H1 (cell line): ENCODE measurements around the gene BTNL8. TPM values are rescaled to one million over a fixed set of nuclear protein-coding genes. Genes with fewer than 3 reads are reported as not detected.

Source experiments
- CTCF ChIA-PET: fragments of 300-600 bp; sonication (Branson Sonifier 250); formaldehyde crosslinking; loops from one replicate; lab custom pipeline; 2021; ENCODE audit not compliant: partially characterized antibody; lab: Charles Lee
- POLR2A ChIA-PET: fragments of 300-600 bp; sonication (Branson Sonifier 250); formaldehyde crosslinking; loops from one replicate; lab custom pipeline; 2021; ENCODE audit warnings: inconsistent platforms; ENCODE audit not compliant: partially characterized antibody; lab: Charles Lee
- DNase-seq, 2 experiments: peaks; one replicate each; pipeline versions ENCODE4 v3.0.0 to v3.0.0-alpha.2; 2010 to 2022; ENCODE audit warnings: low spot score in 2 of 2, low read depth in 1 of 2, mixed read lengths in 1 of 2
- FAIRE-seq: peaks from 2 replicates; lab custom pipeline; 2011; peaks lifted over from hg19 to GRCh38; lab: Jason Lieb, UNC
- H2AFZ ChIP-seq: 2 replicates; pipeline ENCODE4 v1.8.1; 2012; ENCODE audit warnings: low read length, inconsistent platforms
- H2AK5ac ChIP-seq: 2 replicates; pipeline ENCODE4 v1.6.1; 2013; ENCODE audit warnings: low read depth, low read length
- H2BK120ac ChIP-seq: replicated peaks from 2 replicates; pipeline ENCODE3; 2013; ENCODE audit warnings: low read depth, low read length, inconsistent platforms
- H2BK12ac ChIP-seq: 2 replicates; pipeline ENCODE4 v1.6.1; 2013; ENCODE audit warnings: low read depth, low read length
- H2BK15ac ChIP-seq: 2 replicates; pipeline ENCODE4 v1.6.1; 2013; ENCODE audit warnings: low read length
- H2BK20ac ChIP-seq: 2 replicates; pipeline ENCODE4 v1.6.1; 2013; ENCODE audit warnings: low read length
- H2BK5ac ChIP-seq: 2 replicates; pipeline ENCODE4 v1.6.1; 2013; ENCODE audit warnings: low read depth, low read length
- H3K14ac ChIP-seq: 2 replicates; pipeline ENCODE4 v1.6.1; 2013; ENCODE audit warnings: inconsistent platforms; ENCODE audit not compliant: insufficient read length
- H3K18ac ChIP-seq: 2 replicates; pipeline ENCODE4 v1.6.1; 2013; ENCODE audit warnings: low read length; ENCODE audit errors: extremely low read depth
- H3K23ac ChIP-seq: 2 replicates; pipeline ENCODE4 v1.6.1; 2013; ENCODE audit warnings: inconsistent platforms; ENCODE audit not compliant: insufficient read length
- H3K23me2 ChIP-seq: 2 replicates; pipeline ENCODE4 v1.6.1; 2013; ENCODE audit warnings: low read depth, low read length
- H3K27ac ChIP-seq: 2 replicates; pipeline ENCODE4 v1.6.1; 2011; ENCODE audit warnings: low read depth, low read length, inconsistent platforms
- H3K27me3 ChIP-seq, 4 experiments: replicated peaks in 1 of 4; 1 replicate in 1 of 4; 2 replicates in 3 of 4; pipeline versions ENCODE4 v1.6.1 to v1.8.1; 2011 to 2013; ENCODE audit warnings: low read length in 3 of 4, mild to moderate bottlenecking in 3 of 4, inconsistent platforms in 2 of 4, mixed read lengths in 2 of 4, moderate library complexity in 1 of 4; ENCODE audit not compliant: control insufficient read depth in 3 of 4, insufficient read depth in 3 of 4; ENCODE audit errors: extremely low read depth in 1 of 4
- H3K36me3 ChIP-seq, 4 experiments: 2 replicates each; pipeline versions ENCODE4 v1.6.1 to v1.8.1; 2011 to 2013; ENCODE audit warnings: mild to moderate bottlenecking in 4 of 4, low read length in 3 of 4, moderate library complexity in 2 of 4, control low read depth in 1 of 4, inconsistent platforms in 1 of 4; ENCODE audit not compliant: insufficient read depth in 4 of 4, control insufficient read depth in 2 of 4
- H3K4ac ChIP-seq: replicated peaks from 2 replicates; pipeline ENCODE3; 2013; ENCODE audit warnings: low read length, low read depth, mixed read lengths, inconsistent platforms; ENCODE audit not compliant: insufficient read length
- H3K4me1 ChIP-seq, 4 experiments: replicated peaks in 1 of 4; 1 replicate in 1 of 4; 2 replicates in 3 of 4; pipeline versions ENCODE4 v1.6.1 to v1.8.1; 2011 to 2013; ENCODE audit warnings: low read length in 3 of 4, inconsistent platforms in 2 of 4, mixed read lengths in 1 of 4; ENCODE audit not compliant: insufficient read depth in 4 of 4, control insufficient read depth in 3 of 4
- H3K4me2 ChIP-seq, 2 experiments: 2 replicates each; pipeline versions ENCODE4 v1.6.1 to v1.8.1; 2011 to 2013; ENCODE audit warnings: low read depth in 2 of 2, low read length in 2 of 2, control low read depth in 1 of 2, inconsistent platforms in 1 of 2, mild to moderate bottlenecking in 1 of 2; ENCODE audit not compliant: insufficient read depth in 1 of 2
- H3K4me3 ChIP-seq, 4 experiments: fragments of 200-600, 300-600 bp in 1 of 4; sonication (generic), shearing (Covaris generic), sonication (Bioruptor Twin) in 1 of 4; 2 replicates each; pipeline versions ENCODE4 v1.5.1 to v1.8.1; 2011 to 2016; ENCODE audit warnings: low read length in 4 of 4, low read depth in 3 of 4, control low read depth in 2 of 4, inconsistent platforms in 2 of 4, mild to moderate bottlenecking in 2 of 4, mixed read lengths in 1 of 4, moderate library complexity in 1 of 4; ENCODE audit not compliant: insufficient read depth in 2 of 4; ENCODE audit errors: extremely low read depth in 1 of 4
- H3K56ac ChIP-seq: replicated peaks from 2 replicates; pipeline ENCODE3; 2013; ENCODE audit warnings: low read depth, mild to moderate bottlenecking, mixed read lengths, low read length, inconsistent platforms; ENCODE audit not compliant: insufficient read length
- H3K79me1 ChIP-seq: 2 replicates; pipeline ENCODE4 v1.6.1; 2013; ENCODE audit warnings: low read depth, low read length, control low read depth
- H3K79me2 ChIP-seq, 2 experiments: 2 replicates each; pipeline versions ENCODE4 v1.6.1 to v1.8.1; 2012 to 2013; ENCODE audit warnings: low read length in 2 of 2, mild to moderate bottlenecking in 2 of 2, inconsistent platforms in 1 of 2; ENCODE audit not compliant: insufficient read depth in 2 of 2, control insufficient read depth in 1 of 2
- H3K9ac ChIP-seq, 4 experiments: replicated peaks in 1 of 4; 1 replicate in 1 of 4; 2 replicates in 3 of 4; pipeline versions ENCODE4 v1.6.1 to v1.8.1; 2011 to 2013; ENCODE audit warnings: low read depth in 3 of 4, low read length in 3 of 4, control low read depth in 2 of 4, mild to moderate bottlenecking in 2 of 4, moderate library complexity in 2 of 4, inconsistent platforms in 1 of 4; ENCODE audit errors: extremely low read depth in 1 of 4
- H3K9me3 ChIP-seq, 2 experiments: 2 replicates each; pipeline versions ENCODE4 v1.6.1 to v1.8.1; 2012 to 2013; ENCODE audit warnings: mild to moderate bottlenecking in 2 of 2, moderate library complexity in 2 of 2, control low read depth in 1 of 2, inconsistent platforms in 1 of 2, low read depth in 1 of 2, low read length in 1 of 2, mixed read lengths in 1 of 2; ENCODE audit not compliant: insufficient read depth in 2 of 2
- H4K20me1 ChIP-seq, 2 experiments: replicated peaks in 1 of 2; 2 replicates each; pipeline versions ENCODE3 to v1.8.1; 2011 to 2013; ENCODE audit warnings: inconsistent platforms in 2 of 2, low read length in 2 of 2, mild to moderate bottlenecking in 1 of 2; ENCODE audit not compliant: insufficient read depth in 2 of 2, control insufficient read depth in 1 of 2
- H4K5ac ChIP-seq: 2 replicates; pipeline ENCODE4 v1.6.1; 2013; ENCODE audit warnings: low read length, low read depth, mixed read lengths, inconsistent platforms; ENCODE audit not compliant: insufficient read length
- H4K8ac ChIP-seq: 2 replicates; pipeline ENCODE4 v1.8.0; 2013; ENCODE audit warnings: mild to moderate bottlenecking, moderate library complexity, low read length, inconsistent platforms; ENCODE audit not compliant: insufficient read depth; ENCODE audit errors: extremely low read depth
- H4K91ac ChIP-seq: replicated peaks from 2 replicates; pipeline ENCODE3; 2013; ENCODE audit warnings: low read length, mixed read lengths, inconsistent platforms; ENCODE audit not compliant: insufficient read length
- ATF3 ChIP-seq: IDR thresholded peaks from 2 replicates; pipeline ENCODE4 v1.6.1; 2011; ENCODE audit warnings: low read depth, mild to moderate bottlenecking, low read length; ENCODE audit not compliant: insufficient read depth
- BRCA1 ChIP-seq: IDR thresholded peaks from 2 replicates; pipeline ENCODE4 v1.6.1; 2012; ENCODE audit warnings: low read depth, low read length, improper control_type of control experiment
- CBX5 ChIP-seq: fragments of 300-800, 300-1000 bp; sonication (generic); IDR thresholded peaks from 2 replicates; pipeline ENCODE4 v1.7.1; 2016; ENCODE audit warnings: antibody characterized with exemption, low read length, low read depth
- CHD1 ChIP-seq: IDR thresholded peaks from 2 replicates; pipeline ENCODE4 v1.6.1; 2012; ENCODE audit warnings: low read depth, low read length, improper control_type of control experiment
- CHD2 ChIP-seq: IDR thresholded peaks from 2 replicates; pipeline ENCODE4 v1.6.1; 2012; ENCODE audit warnings: low read length, improper control_type of control experiment
- CREB1 ChIP-seq: IDR thresholded peaks from 2 replicates; pipeline ENCODE4 v1.6.1; 2012; ENCODE audit warnings: inconsistent platforms
- EZH2 ChIP-seq: fragments of 200-600 bp; sonication (generic); IDR thresholded peaks from 2 replicates; pipeline ENCODE4 v1.7.1; 2012; ENCODE audit warnings: low read depth, mild to moderate bottlenecking, moderate library complexity, low read length, inconsistent platforms; ENCODE audit not compliant: severe bottlenecking
- JUND ChIP-seq: IDR thresholded peaks from 2 replicates; pipeline ENCODE4 v1.6.1; 2011; ENCODE audit warnings: mild to moderate bottlenecking, improper control_type of control experiment, low read length
- NANOG ChIP-seq: IDR thresholded peaks from 2 replicates; pipeline ENCODE4 v1.6.1; 2011; ENCODE audit warnings: low read length, low read depth, mild to moderate bottlenecking, inconsistent platforms; ENCODE audit not compliant: insufficient read depth, poor library complexity, severe bottlenecking
- POLR2AphosphoS5 ChIP-seq: IDR thresholded peaks from 2 replicates; pipeline ENCODE4 v1.6.1; 2011; ENCODE audit warnings: low read depth, low read length
- RNF2 ChIP-seq: fragments of 200-900, 300-1000 bp; sonication (generic); IDR thresholded peaks from 2 replicates; pipeline ENCODE4 v1.7.1; 2016; ENCODE audit warnings: borderline replicate concordance, low read depth, mild to moderate bottlenecking, antibody characterized with exemption, low read length; ENCODE audit not compliant: poor library complexity, severe bottlenecking; ENCODE audit errors: missing control alignments
- SIN3A ChIP-seq, 2 experiments: IDR thresholded peaks in 1 of 2; conservative IDR thresholded peaks in 1 of 2; 2 replicates each; pipeline ENCODE4 v1.6.1; 2011 to 2012; ENCODE audit warnings: low read length in 2 of 2, improper control_type of control experiment in 1 of 2, low read depth in 1 of 2, mild to moderate bottlenecking in 1 of 2
- SIRT6 ChIP-seq: IDR thresholded peaks from one replicate; pipeline ENCODE4 v1.7.1; 2012; ENCODE audit warnings: low read length, inconsistent platforms
- TEAD4 ChIP-seq: IDR thresholded peaks from 2 replicates; pipeline ENCODE4 v1.6.1; 2012; ENCODE audit warnings: low read depth, low read length, inconsistent platforms, mixed read lengths
- YY1 ChIP-seq: IDR thresholded peaks from 2 replicates; pipeline ENCODE4 v1.6.1; 2011; ENCODE audit warnings: low read depth, mild to moderate bottlenecking, low read length
- WGBS, 2 experiments: shearing (Covaris generic) in 1 of 2; methylation state at CpG; one replicate each; pipeline versions ENCODE4 v1.1.6 to v1.1.7; 2013 to 2015; ENCODE audit warnings: low lambda C conversion rate in 2 of 2, mixed read lengths in 2 of 2, inconsistent platforms in 1 of 2, low coverage in 1 of 2, missing lambda C conversion rate in 1 of 2; ENCODE audit not compliant: insufficient replicate concordance in 2 of 2, insufficient coverage in 1 of 2, insufficient read length in 1 of 2; ENCODE audit errors: extremely low coverage in 1 of 2, missing lambda C conversion rate in 1 of 2; 5-methylcytosine and 5-hydroxymethylcytosine counted together
- polyA plus RNA-seq, 7 experiments: library from polyadenylated mRNA; depleted of rRNA in 3 of 7; stranded (reverse) in 5 of 7; unstranded in 2 of 7; fragments of >200 nt in 5 of 7; fragments of 200-250 nt in 2 of 7; gene quantifications; 1 replicate in 5 of 7; 2 replicates in 1 of 7; 4 replicates in 1 of 7; pipeline versions ENCODE4 v1.2.1 to v1.2.3, GENCODE V29; 2011 to 2013; ENCODE audit warnings: missing spikeins in 2 of 7, mixed read lengths in 2 of 7
- total RNA-seq: library from RNA; stranded (reverse); fragmentation: NEBNext Ultra II Directional; extraction: Animal tissue kit (Norgen Biotek cat#: 25700); gene quantifications from 2 replicates; pipeline ENCODE4 v1.2.1, GENCODE V29; 2021

The BTNL8 gene
- total and polyA plus RNA-seq, 2 of the 8 experiments (the other 6 are each of a cell fraction or from before 2014, with no cell fraction given) = 0.32 to 0.48 TPM

- H3K14ac ChIP-seq = no peak overlapping the region
- H2AK5ac ChIP-seq = no peak overlapping the region
- no peak overlapping the region for H2BK20ac ChIP-seq
- H3K4me1 ChIP-seq = no peaks in the 10 kb centered on the region
- CTCF ChIA-PET = no interaction called here
- POLR2A ChIA-PET = no interaction called here
- H3K9ac ChIP-seq = no peak overlapping the region
- no peak overlapping the region for H3K18ac ChIP-seq
- no peaks in the 10 kb centered on the region for H4K20me1 ChIP-seq
- no peak overlapping the region for H3K4ac ChIP-seq
- no peak for FAIRE-seq
- H2AFZ ChIP-seq = no peak overlapping the region
- peaks cover 6 to 7% of the 10 kb centered on the region in 2 experiments; a peak in 2 of 4 replicates for H3K9me3 ChIP-seq
- no peak overlapping the region for H3K56ac ChIP-seq
- no peaks in the 10 kb centered on the region for H3K79me1 ChIP-seq
- H3K36me3 ChIP-seq = no peaks in the 10 kb centered on the region
- no peak overlapping the region for H3K4me3 ChIP-seq
- H3K23ac ChIP-seq = no peak overlapping the region
- H4K5ac ChIP-seq = no peak overlapping the region
- no peak overlapping the region for H4K91ac ChIP-seq
- no peaks in the 10 kb centered on the region for H3K79me2 ChIP-seq
- H3K23me2 ChIP-seq = no peaks in the 10 kb centered on the region
- H2BK120ac ChIP-seq = no peak overlapping the region
- 87% methylated on average over 6 of the region's 6 CpGs; no CpG with 5 or more reads in 1 of the 2 experiments for WGBS, 2 experiments
- DNase-seq = no peak
- H3K27ac ChIP-seq = no peak overlapping the region
- no peak overlapping the region for H4K8ac ChIP-seq
- no peak overlapping the region for H2BK5ac ChIP-seq
- H2BK12ac ChIP-seq = no peak overlapping the region
- H3K27me3 ChIP-seq = no peaks in the 10 kb centered on the region
- no peak overlapping the region for H2BK15ac ChIP-seq
- no peak overlapping the region for H3K4me2 ChIP-seq
- no peak for TF ChIP-seq NANOG
- TF ChIP-seq BRCA1 = no peak
- TF ChIP-seq JUND = no peak
- no peak for TF ChIP-seq CHD2
- no peak for TF ChIP-seq ATF3
- no peak for TF ChIP-seq CREB1
- TF ChIP-seq SIRT6 = no peak
- no peak for TF ChIP-seq RNF2
- TF ChIP-seq TEAD4 = no peak
- no peak for TF ChIP-seq CHD1
- no peak for TF ChIP-seq EZH2
- TF ChIP-seq YY1 = no peak
- TF ChIP-seq CBX5 = no peak
- TF ChIP-seq SIN3A (conservative IDR thresholded peaks at IDR 0.05 in 1 of 2, IDR thresholded peaks at IDR 0.05 in 1 of 2; ENCODE audit: low read depth in 1 of 2, low read length in 2 of 2) = no peak
- no peak for TF ChIP-seq POLR2AphosphoS5
Measured at GRCh38 chr5:180976518-180976917, 77.6 kb downstream of the BTNL8 start.
